ENCODE results near the gene CDC45.

The CDC45 gene

GRCh38 chr22:19567157-19568009, 87.7 kb downstream of the CDC45 start:
- no peak for DNase-seq

- no peak for DNase-seq
Observed at GRCh38 chr22:19568337-19569275, 88.9 kb downstream of the CDC45 start.

GRCh38 chr22:19569276-19569640, 89.5 kb downstream of the CDC45 start:
- no peak for DNase-seq

- DNase-seq: no peak
Observed at GRCh38 chr22:19569976-19570375, 90.3 kb downstream of the CDC45 start.

Data from midbrain (tissue), 1 donor.